SHP77 treated with DMSO at 0.1 percent for 48 hours (cell line): Measurements from ENCODE around the gene STK11.

Experiments
- DNase-seq: peaks from one replicate; lab custom pipeline; 2025; lab: John Stamatoyannopoulos, UW

The STK11 gene

GRCh38 chr19:1251330-1252220 lies 46.0 kb downstream of the STK11 start:
- no peak for DNase-seq

GRCh38 chr19:1252221-1252820 lies 46.7 kb downstream of the STK11 start:
- DNase-seq, result no peak

GRCh38 chr19:1252821-1253513 lies 47.4 kb downstream of the STK11 start:
- DNase-seq, result no peak

- no peak for DNase-seq
These were observed 48.0 kb downstream of the STK11 start for GRCh38 chr19:1253514-1254080.

- DNase-seq, result no peak
These were observed 48.5 kb downstream of the STK11 start for GRCh38 chr19:1254081-1254527.

- DNase-seq, result no peak
These were observed 49.1 kb downstream of the STK11 start for GRCh38 chr19:1254530-1255185.

GRCh38 chr19:1255186-1256161 lies 49.9 kb downstream of the STK11 start:
- no peak for DNase-seq

GRCh38 chr19:1256646-1257474 lies 51.3 kb downstream of the STK11 start:
- no peak for DNase-seq

- no peak for DNase-seq
These were observed 52.0 kb downstream of the STK11 start for GRCh38 chr19:1257475-1258162.

GRCh38 chr19:1258163-1258492 lies 52.5 kb downstream of the STK11 start:
- DNase-seq, result no peak

GRCh38 chr19:1258707-1259205 lies 53.2 kb downstream of the STK11 start:
- no peak for DNase-seq

GRCh38 chr19:1259206-1259875 lies 53.8 kb downstream of the STK11 start:
- no peak for DNase-seq

GRCh38 chr19:1259876-1260748 lies 54.5 kb downstream of the STK11 start:
- no peak for DNase-seq

GRCh38 chr19:1260749-1261537 lies 55.4 kb downstream of the STK11 start:
- peak; percentile 71 for DNase-seq

- no peak for DNase-seq
These were observed 55.9 kb downstream of the STK11 start for GRCh38 chr19:1261538-1261797.

GRCh38 chr19:1261798-1262622 lies 56.4 kb downstream of the STK11 start:
- no peak for DNase-seq
